Measurements from ENCODE around the gene ABR. TPM values are rescaled to one million over a fixed set of nuclear protein-coding genes. Genes with fewer than 3 reads are reported as not detected.

Gene ABR
- total and polyA plus RNA-seq, 2 of the 8 experiments (the other 6 are each of a cell fraction or from before 2014, with no cell fraction given) = 44.8 to 47.2 TPM

GRCh38 chr17:1192911-1193699 lies 13.3 kb upstream of the ABR start (continued):
- TF ChIP-seq TEAD4 (IDR thresholded peaks at IDR 0.05; ENCODE audit: low read depth, low read length) (no peak), EGR1 (IDR thresholded peaks at IDR 0.05; ENCODE audit: borderline replicate concordance, low read depth, low read length) (no peak), BRCA1 (IDR thresholded peaks at IDR 0.05; ENCODE audit: low read depth, low read length) (no peak), EP300 (IDR thresholded peaks at IDR 0.05; ENCODE audit: borderline replicate concordance in 1 of 2, low read depth in 2 of 2, low read length in 2 of 2) (no peak)
- TF ChIP-seq, protein P1, sequence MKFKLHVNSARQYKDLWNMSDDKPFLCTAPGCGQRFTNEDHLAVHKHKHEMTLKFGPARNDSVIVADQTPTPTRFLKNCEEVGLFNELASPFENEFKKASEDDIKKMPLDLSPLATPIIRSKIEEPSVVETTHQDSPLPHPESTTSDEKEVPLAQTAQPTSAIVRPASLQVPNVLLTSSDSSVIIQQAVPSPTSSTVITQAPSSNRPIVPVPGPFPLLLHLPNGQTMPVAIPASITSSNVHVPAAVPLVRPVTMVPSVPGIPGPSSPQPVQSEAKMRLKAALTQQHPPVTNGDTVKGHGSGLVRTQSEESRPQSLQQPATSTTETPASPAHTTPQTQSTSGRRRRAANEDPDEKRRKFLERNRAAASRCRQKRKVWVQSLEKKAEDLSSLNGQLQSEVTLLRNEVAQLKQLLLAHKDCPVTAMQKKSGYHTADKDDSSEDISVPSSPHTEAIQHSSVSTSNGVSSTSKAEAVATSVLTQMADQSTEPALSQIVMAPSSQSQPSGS (IDR thresholded peaks at IDR 0.05; ENCODE audit: low read length) = no peak
- TF ChIP-seq, protein P2, sequence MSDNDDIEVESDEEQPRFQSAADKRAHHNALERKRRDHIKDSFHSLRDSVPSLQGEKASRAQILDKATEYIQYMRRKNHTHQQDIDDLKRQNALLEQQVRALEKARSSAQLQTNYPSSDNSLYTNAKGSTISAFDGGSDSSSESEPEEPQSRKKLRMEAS (IDR thresholded peaks at IDR 0.05) = no peak
